ENCODE measurements around the gene HIRA. TPM values are rescaled to one million over a fixed set of nuclear protein-coding genes. Genes with fewer than 3 reads are reported as not detected.

HIRA gene
- total and polyA plus RNA-seq, 11 donors: 3.7 to 25.4 (median 17.3) TPM

GRCh38 chr22:19471572-19471971 lies 40.0 kb upstream of the HIRA start:
- 87 to 92% (median 91%) methylated on average over 11 of the region's 11 CpGs for WGBS, 4 donors
- TF ChIP-seq CTCF (IDR thresholded peaks at IDR 0.05) (no peak), POLR2A (IDR thresholded peaks at IDR 0.05) (no peak)
- ATAC-seq (no peak), DNase-seq (no peak)
- Histone ChIP-seq H3K9me3 (no peaks in the 10 kb centered on the region), H3K4me1 (peaks cover 0 to 9% (median 2%) of the 10 kb centered on the region in 12 donors), H3K4me3 (no peak overlapping the region), H3K36me3 (peaks cover 0 to 98% (median 88%) of the 10 kb centered on the region in 9 donors), H3K27ac (no peak overlapping the region), H3K27me3 (no peaks in the 10 kb centered on the region)
- intact Hi-C loops (cut with DNase I): loop anchor here in 5 of 10 donors (5.0 to 10.0 kb wide), 4 partner anchors 34 to 517 kb away; partner anchors contain the start of genes CLTCL1 (in 4 of the 5) and ESS2 (in 1 of the 5)

- intact Hi-C loops (cut with DNase I): loop anchor here in 5 of 10 donors (5.0 to 10.0 kb wide), 4 partner anchors 33 to 515 kb away; partner anchors contain the start of genes CLTCL1 (in 4 of the 5) and ESS2 (in 1 of the 5)
- H3K4me1 ChIP-seq: peaks cover 0 to 4% (median 0%) of the 10 kb centered on the region in 12 donors
- no peaks in the 10 kb centered on the region for H3K9me3 ChIP-seq
- no peak overlapping the region for H3K27ac ChIP-seq
- H3K27me3 ChIP-seq: no peaks in the 10 kb centered on the region
- H3K4me3 ChIP-seq: no peak overlapping the region
- ATAC-seq (no peak), DNase-seq (no peak)
- H3K36me3 ChIP-seq: peaks cover 0 to 100% (median 99%) of the 10 kb centered on the region in 9 donors
- 94 to 100% (median 98%) methylated on average over 2 of the region's 2 CpGs for WGBS, 4 donors
- no peak for TF ChIP-seq POLR2A (IDR thresholded peaks at IDR 0.05)
- no peak for TF ChIP-seq CTCF (IDR thresholded peaks at IDR 0.05)
These were observed 38.5 kb upstream of the HIRA start for GRCh38 chr22:19470010-19470409.

- DNase-seq (no peak), ATAC-seq (no peak)
- H3K9me3 ChIP-seq: no peaks in the 10 kb centered on the region
- H3K27me3 ChIP-seq: no peaks in the 10 kb centered on the region
- H3K36me3 ChIP-seq: peaks cover 2 to 100% (median 99%) of the 10 kb centered on the region in 9 donors
- intact Hi-C loops (cut with DNase I): loop anchor here in 1 of 10 donors (10.0 kb wide), 2 partner anchors 85 to 275 kb away; no protein-coding TSS in a partner anchor
- no peak for TF ChIP-seq POLR2A (IDR thresholded peaks at IDR 0.05)
- no peak for TF ChIP-seq CTCF (IDR thresholded peaks at IDR 0.05)
- H3K27ac ChIP-seq: no peak overlapping the region
- peaks cover 0 to under 1% (median 0%) of the 10 kb centered on the region in 12 donors for H3K4me1 ChIP-seq
- 92 to 98% (median 96%) methylated on average over 6 to 7 of the region's 7 CpGs for WGBS, 4 donors
- H3K4me3 ChIP-seq: no peak overlapping the region
These were observed 37.9 kb upstream of the HIRA start for GRCh38 chr22:19469421-19469820.

GRCh38 chr22:19467912-19468311 lies 36.4 kb upstream of the HIRA start:
- WGBS, 4 donors: 91 to 95% (median 93%) methylated on average over 6 of the region's 6 CpGs
- TF ChIP-seq CTCF (IDR thresholded peaks at IDR 0.05): no peak
- peaks cover 0 to 7% (median 0%) of the 10 kb centered on the region in 12 donors for H3K4me1 ChIP-seq
- H3K27me3 ChIP-seq: no peaks in the 10 kb centered on the region
- no peak overlapping the region for H3K27ac ChIP-seq
- peaks cover 2 to 100% (median 99%) of the 10 kb centered on the region in 9 donors for H3K36me3 ChIP-seq
- H3K9me3 ChIP-seq: no peaks in the 10 kb centered on the region
- ATAC-seq (no peak), DNase-seq (no peak)
- intact Hi-C loops (cut with DNase I): loop anchor here in 1 of 10 donors (10.0 kb wide), 2 partner anchors 83 to 273 kb away; no protein-coding TSS in a partner anchor
- H3K4me3 ChIP-seq: no peak overlapping the region
